WTC11 (cell line): ENCODE results near the gene HOXD1. TPM values are rescaled to one million over a fixed set of nuclear protein-coding genes. Genes with fewer than 3 reads are reported as not detected.

Experiments
- CBFB ChIP-seq: sonication (generic); formaldehyde crosslinking; IDR thresholded peaks from 2 replicates; pipeline ENCODE4 v1.8.1; 2022; ENCODE audit warnings: mild to moderate bottlenecking, low read depth, missing genetic modification reagents
- ETV6 ChIP-seq: sonication (generic); formaldehyde crosslinking; IDR thresholded peaks from 2 replicates; pipeline ENCODE4 v1.8.1; 2022; ENCODE audit warnings: mild to moderate bottlenecking, missing genetic modification reagents
- NFYB ChIP-seq: sonication (generic); formaldehyde crosslinking; conservative IDR thresholded peaks from 2 replicates; pipeline ENCODE4 v1.8.0; 2022; ENCODE audit warnings: low read depth, missing genetic modification reagents
- NR1H2 ChIP-seq: sonication (generic); formaldehyde crosslinking; IDR thresholded peaks from 2 replicates; pipeline ENCODE4 v1.9.0; 2021; ENCODE audit warnings: mild to moderate bottlenecking, moderate library complexity, missing genetic modification reagents
- OVOL2 ChIP-seq: fragments of 250-450 bp; sonication (Bioruptor Pico); IDR thresholded peaks from 2 replicates; pipeline ENCODE4 v1.9.0; 2021; ENCODE audit warnings: mild to moderate bottlenecking, borderline replicate concordance
- ZNF317 ChIP-seq: sonication (generic); formaldehyde crosslinking; IDR thresholded peaks from 2 replicates; pipeline ENCODE4 v1.8.1; 2023; ENCODE audit warnings: low read depth, mild to moderate bottlenecking, moderate library complexity, missing genetic modification reagents, borderline replicate concordance
- ZNF416 ChIP-seq: fragments of 250-450 bp; sonication (Bioruptor Pico); IDR thresholded peaks from 2 replicates; pipeline ENCODE4 v1.9.0; 2021; ENCODE audit warnings: mild to moderate bottlenecking, inconsistent platforms
- total RNA-seq: library from RNA; stranded (reverse); gene quantifications from 3 replicates; pipeline ENCODE4 v1.2.3, GENCODE V29; 2021
- TF ChIP-seq, protein P1 (sequence below): sonication (generic); formaldehyde crosslinking; IDR thresholded peaks from 2 replicates; pipeline ENCODE4 v1.8.1; 2022; ENCODE audit warnings: low read depth, mild to moderate bottlenecking, moderate library complexity, missing genetic modification reagents, borderline replicate concordance
- TF ChIP-seq, protein P2 (sequence below): fragments of 200-600 bp; IDR thresholded peaks from 2 replicates; pipeline ENCODE4 v1.8.0; 2022; ENCODE audit warnings: antibody characterized with exemption
- TF ChIP-seq, protein P3 (sequence below): sonication (generic); formaldehyde crosslinking; IDR thresholded peaks from 2 replicates; pipeline ENCODE4 v1.8.1; 2023; ENCODE audit warnings: mild to moderate bottlenecking, missing genetic modification reagents
- TF ChIP-seq, protein P4 (sequence below): sonication (generic); formaldehyde crosslinking; IDR thresholded peaks from 2 replicates; pipeline ENCODE4 v1.8.1; 2023; ENCODE audit warnings: mild to moderate bottlenecking, moderate library complexity, missing genetic modification reagents
- TF ChIP-seq, protein P5 (sequence below): sonication (generic); formaldehyde crosslinking; IDR thresholded peaks from 2 replicates; pipeline ENCODE4 v1.8.0; 2022; ENCODE audit warnings: missing genetic modification reagents
- TF ChIP-seq, protein P6 (sequence below): fragments of 250-450 bp; sonication (Bioruptor Pico); IDR thresholded peaks from 2 replicates; pipeline ENCODE4 v1.8.0; 2021; ENCODE audit warnings: mild to moderate bottlenecking
- TF ChIP-seq, protein P7 (sequence below): sonication (generic); formaldehyde crosslinking; IDR thresholded peaks from 2 replicates; pipeline ENCODE4 v1.8.0; 2023; ENCODE audit warnings: mild to moderate bottlenecking, missing genetic modification reagents
- TF ChIP-seq, protein P8 (sequence below): sonication (generic); formaldehyde crosslinking; IDR thresholded peaks from 2 replicates; pipeline ENCODE4 v1.8.0; 2022; ENCODE audit warnings: mild to moderate bottlenecking, missing genetic modification reagents
- TF ChIP-seq, protein P9 (sequence below): fragments of 250-450 bp; sonication (Bioruptor Pico); IDR thresholded peaks from 2 replicates; pipeline ENCODE4 v1.9.0; 2021; ENCODE audit warnings: mild to moderate bottlenecking
- TF ChIP-seq, protein P10 (sequence below): sonication (generic); formaldehyde crosslinking; IDR thresholded peaks from 2 replicates; pipeline ENCODE4 v1.8.0; 2022; ENCODE audit warnings: mild to moderate bottlenecking, missing genetic modification reagents

HOXD1 gene
- total RNA-seq, 1 experiment from 2014 or later: 0.22 TPM

DNA sequence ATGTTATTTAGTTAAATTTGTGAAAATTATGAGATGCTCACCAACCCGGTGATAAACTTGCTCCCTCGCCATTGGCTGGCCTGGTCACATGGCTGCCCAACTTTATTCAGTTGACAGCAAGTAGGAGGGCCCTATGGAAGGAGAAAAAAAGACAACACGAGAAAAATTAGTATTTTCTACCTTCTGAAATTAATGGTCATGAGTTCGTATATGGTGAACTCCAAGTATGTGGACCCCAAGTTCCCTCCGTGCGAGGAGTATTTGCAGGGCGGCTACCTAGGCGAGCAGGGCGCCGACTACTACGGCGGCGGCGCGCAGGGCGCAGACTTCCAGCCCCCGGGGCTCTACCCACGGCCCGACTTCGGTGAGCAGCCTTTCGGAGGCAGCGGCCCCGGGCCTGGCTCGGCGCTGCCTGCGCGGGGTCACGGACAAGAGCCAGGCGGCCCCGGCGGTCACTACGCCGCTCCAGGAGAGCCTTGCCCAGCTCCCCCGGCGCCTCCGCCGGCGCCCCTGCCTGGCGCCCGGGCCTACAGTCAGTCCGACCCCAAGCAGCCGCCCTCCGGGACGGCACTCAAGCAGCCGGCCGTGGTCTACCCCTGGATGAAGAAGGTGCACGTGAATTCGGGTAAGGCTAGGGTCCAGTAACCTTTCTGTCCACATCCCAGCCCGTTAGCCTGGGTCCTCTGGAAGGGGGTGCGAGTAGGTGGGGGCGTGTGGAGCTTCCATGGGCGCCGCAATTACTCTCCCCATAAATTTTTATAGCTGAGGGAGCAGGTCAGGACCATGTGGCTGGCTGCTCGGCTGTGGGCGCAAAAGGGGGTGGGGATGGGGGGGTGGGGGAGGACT lies 36.8 kb upstream of the HOXD1 start, which contains the start of gene HOXD4 (continued):
- TF ChIP-seq, protein P1, sequence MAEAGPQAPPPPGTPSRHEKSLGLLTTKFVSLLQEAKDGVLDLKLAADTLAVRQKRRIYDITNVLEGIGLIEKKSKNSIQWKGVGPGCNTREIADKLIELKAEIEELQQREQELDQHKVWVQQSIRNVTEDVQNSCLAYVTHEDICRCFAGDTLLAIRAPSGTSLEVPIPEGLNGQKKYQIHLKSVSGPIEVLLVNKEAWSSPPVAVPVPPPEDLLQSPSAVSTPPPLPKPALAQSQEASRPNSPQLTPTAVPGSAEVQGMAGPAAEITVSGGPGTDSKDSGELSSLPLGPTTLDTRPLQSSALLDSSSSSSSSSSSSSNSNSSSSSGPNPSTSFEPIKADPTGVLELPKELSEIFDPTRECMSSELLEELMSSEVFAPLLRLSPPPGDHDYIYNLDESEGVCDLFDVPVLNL (CRISPR knock-in tag): no peak
- no peak for TF ChIP-seq ZNF317 (CRISPR knock-in tag)
- TF ChIP-seq, protein P2, sequence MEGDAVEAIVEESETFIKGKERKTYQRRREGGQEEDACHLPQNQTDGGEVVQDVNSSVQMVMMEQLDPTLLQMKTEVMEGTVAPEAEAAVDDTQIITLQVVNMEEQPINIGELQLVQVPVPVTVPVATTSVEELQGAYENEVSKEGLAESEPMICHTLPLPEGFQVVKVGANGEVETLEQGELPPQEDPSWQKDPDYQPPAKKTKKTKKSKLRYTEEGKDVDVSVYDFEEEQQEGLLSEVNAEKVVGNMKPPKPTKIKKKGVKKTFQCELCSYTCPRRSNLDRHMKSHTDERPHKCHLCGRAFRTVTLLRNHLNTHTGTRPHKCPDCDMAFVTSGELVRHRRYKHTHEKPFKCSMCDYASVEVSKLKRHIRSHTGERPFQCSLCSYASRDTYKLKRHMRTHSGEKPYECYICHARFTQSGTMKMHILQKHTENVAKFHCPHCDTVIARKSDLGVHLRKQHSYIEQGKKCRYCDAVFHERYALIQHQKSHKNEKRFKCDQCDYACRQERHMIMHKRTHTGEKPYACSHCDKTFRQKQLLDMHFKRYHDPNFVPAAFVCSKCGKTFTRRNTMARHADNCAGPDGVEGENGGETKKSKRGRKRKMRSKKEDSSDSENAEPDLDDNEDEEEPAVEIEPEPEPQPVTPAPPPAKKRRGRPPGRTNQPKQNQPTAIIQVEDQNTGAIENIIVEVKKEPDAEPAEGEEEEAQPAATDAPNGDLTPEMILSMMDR: no peak
- TF ChIP-seq, protein P3, sequence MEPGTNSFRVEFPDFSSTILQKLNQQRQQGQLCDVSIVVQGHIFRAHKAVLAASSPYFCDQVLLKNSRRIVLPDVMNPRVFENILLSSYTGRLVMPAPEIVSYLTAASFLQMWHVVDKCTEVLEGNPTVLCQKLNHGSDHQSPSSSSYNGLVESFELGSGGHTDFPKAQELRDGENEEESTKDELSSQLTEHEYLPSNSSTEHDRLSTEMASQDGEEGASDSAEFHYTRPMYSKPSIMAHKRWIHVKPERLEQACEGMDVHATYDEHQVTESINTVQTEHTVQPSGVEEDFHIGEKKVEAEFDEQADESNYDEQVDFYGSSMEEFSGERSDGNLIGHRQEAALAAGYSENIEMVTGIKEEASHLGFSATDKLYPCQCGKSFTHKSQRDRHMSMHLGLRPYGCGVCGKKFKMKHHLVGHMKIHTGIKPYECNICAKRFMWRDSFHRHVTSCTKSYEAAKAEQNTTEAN (CRISPR knock-in tag): no peak
- TF ChIP-seq, protein P4, sequence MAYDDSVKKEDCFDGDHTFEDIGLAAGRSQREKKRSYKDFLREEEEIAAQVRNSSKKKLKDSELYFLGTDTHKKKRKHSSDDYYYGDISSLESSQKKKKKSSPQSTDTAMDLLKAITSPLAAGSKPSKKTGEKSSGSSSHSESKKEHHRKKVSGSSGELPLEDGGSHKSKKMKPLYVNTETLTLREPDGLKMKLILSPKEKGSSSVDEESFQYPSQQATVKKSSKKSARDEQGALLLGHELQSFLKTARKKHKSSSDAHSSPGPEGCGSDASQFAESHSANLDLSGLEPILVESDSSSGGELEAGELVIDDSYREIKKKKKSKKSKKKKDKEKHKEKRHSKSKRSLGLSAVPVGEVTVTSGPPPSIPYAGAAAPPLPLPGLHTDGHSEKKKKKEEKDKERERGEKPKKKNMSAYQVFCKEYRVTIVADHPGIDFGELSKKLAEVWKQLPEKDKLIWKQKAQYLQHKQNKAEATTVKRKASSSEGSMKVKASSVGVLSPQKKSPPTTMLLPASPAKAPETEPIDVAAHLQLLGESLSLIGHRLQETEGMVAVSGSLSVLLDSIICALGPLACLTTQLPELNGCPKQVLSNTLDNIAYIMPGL (CRISPR knock-in tag): 0 out of 2 replicates have a peak, but pooled peaks have one; percentile 28
- TF ChIP-seq, protein P5, sequence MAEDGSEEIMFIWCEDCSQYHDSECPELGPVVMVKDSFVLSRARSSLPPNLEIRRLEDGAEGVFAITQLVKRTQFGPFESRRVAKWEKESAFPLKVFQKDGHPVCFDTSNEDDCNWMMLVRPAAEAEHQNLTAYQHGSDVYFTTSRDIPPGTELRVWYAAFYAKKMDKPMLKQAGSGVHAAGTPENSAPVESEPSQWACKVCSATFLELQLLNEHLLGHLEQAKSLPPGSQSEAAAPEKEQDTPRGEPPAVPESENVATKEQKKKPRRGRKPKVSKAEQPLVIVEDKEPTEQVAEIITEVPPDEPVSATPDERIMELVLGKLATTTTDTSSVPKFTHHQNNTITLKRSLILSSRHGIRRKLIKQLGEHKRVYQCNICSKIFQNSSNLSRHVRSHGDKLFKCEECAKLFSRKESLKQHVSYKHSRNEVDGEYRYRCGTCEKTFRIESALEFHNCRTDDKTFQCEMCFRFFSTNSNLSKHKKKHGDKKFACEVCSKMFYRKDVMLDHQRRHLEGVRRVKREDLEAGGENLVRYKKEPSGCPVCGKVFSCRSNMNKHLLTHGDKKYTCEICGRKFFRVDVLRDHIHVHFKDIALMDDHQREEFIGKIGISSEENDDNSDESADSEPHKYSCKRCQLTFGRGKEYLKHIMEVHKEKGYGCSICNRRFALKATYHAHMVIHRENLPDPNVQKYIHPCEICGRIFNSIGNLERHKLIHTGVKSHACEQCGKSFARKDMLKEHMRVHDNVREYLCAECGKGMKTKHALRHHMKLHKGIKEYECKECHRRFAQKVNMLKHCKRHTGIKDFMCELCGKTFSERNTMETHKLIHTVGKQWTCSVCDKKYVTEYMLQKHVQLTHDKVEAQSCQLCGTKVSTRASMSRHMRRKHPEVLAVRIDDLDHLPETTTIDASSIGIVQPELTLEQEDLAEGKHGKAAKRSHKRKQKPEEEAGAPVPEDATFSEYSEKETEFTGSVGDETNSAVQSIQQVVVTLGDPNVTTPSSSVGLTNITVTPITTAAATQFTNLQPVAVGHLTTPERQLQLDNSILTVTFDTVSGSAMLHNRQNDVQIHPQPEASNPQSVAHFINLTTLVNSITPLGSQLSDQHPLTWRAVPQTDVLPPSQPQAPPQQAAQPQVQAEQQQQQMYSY (CRISPR knock-in tag): no peak
- TF ChIP-seq OVOL2 (CRISPR knock-in tag): no peak
- no peak for TF ChIP-seq NR1H2 (CRISPR knock-in tag)
- TF ChIP-seq, protein P6, sequence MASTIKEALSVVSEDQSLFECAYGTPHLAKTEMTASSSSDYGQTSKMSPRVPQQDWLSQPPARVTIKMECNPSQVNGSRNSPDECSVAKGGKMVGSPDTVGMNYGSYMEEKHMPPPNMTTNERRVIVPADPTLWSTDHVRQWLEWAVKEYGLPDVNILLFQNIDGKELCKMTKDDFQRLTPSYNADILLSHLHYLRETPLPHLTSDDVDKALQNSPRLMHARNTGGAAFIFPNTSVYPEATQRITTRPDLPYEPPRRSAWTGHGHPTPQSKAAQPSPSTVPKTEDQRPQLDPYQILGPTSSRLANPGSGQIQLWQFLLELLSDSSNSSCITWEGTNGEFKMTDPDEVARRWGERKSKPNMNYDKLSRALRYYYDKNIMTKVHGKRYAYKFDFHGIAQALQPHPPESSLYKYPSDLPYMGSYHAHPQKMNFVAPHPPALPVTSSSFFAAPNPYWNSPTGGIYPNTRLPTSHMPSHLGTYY: no peak
- TF ChIP-seq, protein P7, sequence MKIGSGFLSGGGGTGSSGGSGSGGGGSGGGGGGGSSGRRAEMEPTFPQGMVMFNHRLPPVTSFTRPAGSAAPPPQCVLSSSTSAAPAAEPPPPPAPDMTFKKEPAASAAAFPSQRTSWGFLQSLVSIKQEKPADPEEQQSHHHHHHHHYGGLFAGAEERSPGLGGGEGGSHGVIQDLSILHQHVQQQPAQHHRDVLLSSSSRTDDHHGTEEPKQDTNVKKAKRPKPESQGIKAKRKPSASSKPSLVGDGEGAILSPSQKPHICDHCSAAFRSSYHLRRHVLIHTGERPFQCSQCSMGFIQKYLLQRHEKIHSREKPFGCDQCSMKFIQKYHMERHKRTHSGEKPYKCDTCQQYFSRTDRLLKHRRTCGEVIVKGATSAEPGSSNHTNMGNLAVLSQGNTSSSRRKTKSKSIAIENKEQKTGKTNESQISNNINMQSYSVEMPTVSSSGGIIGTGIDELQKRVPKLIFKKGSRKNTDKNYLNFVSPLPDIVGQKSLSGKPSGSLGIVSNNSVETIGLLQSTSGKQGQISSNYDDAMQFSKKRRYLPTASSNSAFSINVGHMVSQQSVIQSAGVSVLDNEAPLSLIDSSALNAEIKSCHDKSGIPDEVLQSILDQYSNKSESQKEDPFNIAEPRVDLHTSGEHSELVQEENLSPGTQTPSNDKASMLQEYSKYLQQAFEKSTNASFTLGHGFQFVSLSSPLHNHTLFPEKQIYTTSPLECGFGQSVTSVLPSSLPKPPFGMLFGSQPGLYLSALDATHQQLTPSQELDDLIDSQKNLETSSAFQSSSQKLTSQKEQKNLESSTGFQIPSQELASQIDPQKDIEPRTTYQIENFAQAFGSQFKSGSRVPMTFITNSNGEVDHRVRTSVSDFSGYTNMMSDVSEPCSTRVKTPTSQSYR (CRISPR knock-in tag): no peak
- TF ChIP-seq, protein P8, sequence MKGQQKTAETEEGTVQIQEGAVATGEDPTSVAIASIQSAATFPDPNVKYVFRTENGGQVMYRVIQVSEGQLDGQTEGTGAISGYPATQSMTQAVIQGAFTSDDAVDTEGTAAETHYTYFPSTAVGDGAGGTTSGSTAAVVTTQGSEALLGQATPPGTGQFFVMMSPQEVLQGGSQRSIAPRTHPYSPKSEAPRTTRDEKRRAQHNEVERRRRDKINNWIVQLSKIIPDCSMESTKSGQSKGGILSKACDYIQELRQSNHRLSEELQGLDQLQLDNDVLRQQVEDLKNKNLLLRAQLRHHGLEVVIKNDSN (CRISPR knock-in tag): peak; percentile 76; the same call in 1 of the 2 replicates
- no peak for TF ChIP-seq ZNF416 (CRISPR knock-in tag)
- TF ChIP-seq NFYB (CRISPR knock-in tag): 0 out of 2 replicates have a peak, but pooled peaks have one; percentile 26
- no peak for TF ChIP-seq CBFB (CRISPR knock-in tag)
- TF ChIP-seq, protein P9, sequence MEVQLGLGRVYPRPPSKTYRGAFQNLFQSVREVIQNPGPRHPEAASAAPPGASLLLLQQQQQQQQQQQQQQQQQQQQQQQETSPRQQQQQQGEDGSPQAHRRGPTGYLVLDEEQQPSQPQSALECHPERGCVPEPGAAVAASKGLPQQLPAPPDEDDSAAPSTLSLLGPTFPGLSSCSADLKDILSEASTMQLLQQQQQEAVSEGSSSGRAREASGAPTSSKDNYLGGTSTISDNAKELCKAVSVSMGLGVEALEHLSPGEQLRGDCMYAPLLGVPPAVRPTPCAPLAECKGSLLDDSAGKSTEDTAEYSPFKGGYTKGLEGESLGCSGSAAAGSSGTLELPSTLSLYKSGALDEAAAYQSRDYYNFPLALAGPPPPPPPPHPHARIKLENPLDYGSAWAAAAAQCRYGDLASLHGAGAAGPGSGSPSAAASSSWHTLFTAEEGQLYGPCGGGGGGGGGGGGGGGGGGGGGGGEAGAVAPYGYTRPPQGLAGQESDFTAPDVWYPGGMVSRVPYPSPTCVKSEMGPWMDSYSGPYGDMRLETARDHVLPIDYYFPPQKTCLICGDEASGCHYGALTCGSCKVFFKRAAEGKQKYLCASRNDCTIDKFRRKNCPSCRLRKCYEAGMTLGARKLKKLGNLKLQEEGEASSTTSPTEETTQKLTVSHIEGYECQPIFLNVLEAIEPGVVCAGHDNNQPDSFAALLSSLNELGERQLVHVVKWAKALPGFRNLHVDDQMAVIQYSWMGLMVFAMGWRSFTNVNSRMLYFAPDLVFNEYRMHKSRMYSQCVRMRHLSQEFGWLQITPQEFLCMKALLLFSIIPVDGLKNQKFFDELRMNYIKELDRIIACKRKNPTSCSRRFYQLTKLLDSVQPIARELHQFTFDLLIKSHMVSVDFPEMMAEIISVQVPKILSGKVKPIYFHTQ: no peak
- TF ChIP-seq, protein P10, sequence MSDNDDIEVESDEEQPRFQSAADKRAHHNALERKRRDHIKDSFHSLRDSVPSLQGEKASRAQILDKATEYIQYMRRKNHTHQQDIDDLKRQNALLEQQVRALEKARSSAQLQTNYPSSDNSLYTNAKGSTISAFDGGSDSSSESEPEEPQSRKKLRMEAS (CRISPR knock-in tag): no peak
- TF ChIP-seq ETV6 (CRISPR knock-in tag): no peak
